ENCODE measurements around the gene MICB. TPM values are rescaled to one million over a fixed set of nuclear protein-coding genes. Genes with fewer than 3 reads are reported as not detected.
A peak's percentile ranks its signal among the peaks of the same experiment; 100 is the strongest.
"Not testable (repeated sequence)": the region's sequence is repeated elsewhere in the genome, so short reads cannot be mapped to it uniquely, and the experiment has no call there.

Gene MICB
- total RNA-seq, 1 donor from 2014 or later: 24.8 TPM

DNA sequence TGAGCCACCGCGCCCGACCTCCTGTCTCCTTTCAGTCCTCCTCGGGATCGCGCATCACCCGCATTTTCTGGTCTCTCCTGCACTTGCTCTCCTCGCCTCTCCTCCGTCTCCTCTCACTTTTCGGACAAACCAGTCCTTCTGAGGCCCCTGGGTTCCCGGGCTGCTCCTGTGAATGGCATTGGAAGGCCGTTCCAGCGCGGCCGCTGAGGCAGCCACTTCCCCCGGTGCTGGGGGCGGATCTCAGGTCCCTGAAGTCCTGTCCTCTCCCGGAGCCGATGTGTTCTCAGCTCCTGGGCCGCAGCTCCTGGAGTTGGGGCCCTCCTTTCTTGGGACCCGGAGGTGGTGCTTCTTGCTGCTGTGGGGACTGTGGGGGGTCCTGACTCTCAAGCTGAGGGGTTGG, 803 bp downstream of the MICB start:
- no peak for DNase-seq (ENCODE audit: low read depth, low spot score)

DNA sequence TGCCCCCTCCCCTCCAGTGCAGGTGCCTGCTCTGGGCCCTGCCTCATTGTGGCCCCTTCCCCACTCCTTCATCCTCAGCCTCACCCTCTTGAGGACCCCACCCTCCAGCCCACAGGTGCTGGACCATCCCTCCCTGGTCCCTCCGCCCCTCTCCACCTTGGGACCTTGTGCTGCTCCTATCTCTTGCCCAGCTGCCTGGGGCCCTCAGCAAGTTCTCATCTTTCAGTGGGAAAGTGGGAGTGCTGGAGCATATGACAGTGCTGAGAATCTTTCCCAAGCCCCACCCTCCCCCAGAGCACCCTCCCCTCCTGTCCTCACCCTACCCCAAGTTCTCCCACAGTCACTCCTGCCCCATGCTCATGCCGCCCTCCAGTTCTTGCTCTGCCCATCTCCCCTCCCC, 1.7 kb downstream of the MICB start:
- DNase-seq (ENCODE audit: low read depth, low spot score): not testable (repeated sequence)

DNA sequence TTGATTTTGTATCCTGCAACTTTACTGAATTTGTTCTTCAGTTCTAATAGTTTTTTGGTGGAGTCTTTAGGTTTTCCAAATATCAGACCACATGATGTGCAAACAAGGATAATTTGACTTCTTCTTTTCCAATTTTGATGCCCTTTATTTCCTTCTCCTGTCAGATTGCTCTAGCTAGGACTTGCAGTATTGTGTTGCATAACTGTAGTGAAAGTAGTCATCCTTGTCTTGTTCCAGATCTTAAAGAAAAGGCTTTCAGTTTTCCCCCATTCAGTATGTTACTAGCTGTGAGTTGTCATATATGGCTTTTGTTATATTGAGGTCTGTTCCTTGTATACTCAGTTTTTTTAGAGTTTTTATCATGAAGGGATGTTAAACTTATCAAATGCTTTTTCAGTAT, 4.6 kb downstream of the MICB start:
- DNase-seq (ENCODE audit: low read depth, low spot score): no peak

DNA sequence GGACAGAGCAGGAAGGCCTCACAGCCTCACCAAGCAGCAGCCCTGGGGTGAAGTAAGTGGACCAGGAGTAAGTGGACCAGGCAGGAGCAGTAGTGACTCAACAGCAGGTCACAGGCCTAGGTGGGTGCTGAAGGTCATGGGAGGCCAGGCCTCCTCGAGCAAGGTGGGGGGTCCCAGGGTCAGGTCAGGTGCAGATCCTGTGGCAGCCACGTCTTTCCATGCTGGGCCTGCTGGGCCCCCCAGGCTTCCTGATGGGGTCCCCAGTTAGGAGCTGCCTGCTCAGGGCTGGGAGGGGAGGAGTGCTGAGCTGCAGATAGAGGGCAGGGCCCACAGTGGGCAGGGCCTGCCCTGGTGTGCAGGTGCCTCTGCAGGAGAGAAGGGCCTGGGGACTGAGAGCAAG, 11.1 kb downstream of the MICB start:
- DNase-seq (ENCODE audit: low read depth, low spot score): not testable (repeated sequence)

DNA sequence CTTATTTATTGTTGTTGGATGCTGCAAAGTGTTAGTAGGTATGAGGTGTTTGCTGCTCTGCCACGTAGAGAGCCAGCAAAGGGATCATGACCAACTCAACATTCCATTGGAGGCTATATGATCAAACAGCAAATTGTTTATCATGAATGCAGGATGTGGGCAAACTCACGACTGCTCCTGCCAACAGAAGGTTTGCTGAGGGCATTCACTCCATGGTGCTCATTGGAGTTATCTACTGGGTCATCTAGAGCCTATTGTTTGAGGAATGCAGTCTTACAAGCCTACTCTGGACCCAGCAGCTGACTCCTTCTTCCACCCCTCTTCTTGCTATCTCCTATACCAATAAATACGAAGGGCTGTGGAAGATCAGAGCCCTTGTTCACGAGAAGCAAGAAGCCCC, 12.1 kb downstream of the MICB start:
- DNase-seq (ENCODE audit: low read depth, low spot score): no peak

DNA sequence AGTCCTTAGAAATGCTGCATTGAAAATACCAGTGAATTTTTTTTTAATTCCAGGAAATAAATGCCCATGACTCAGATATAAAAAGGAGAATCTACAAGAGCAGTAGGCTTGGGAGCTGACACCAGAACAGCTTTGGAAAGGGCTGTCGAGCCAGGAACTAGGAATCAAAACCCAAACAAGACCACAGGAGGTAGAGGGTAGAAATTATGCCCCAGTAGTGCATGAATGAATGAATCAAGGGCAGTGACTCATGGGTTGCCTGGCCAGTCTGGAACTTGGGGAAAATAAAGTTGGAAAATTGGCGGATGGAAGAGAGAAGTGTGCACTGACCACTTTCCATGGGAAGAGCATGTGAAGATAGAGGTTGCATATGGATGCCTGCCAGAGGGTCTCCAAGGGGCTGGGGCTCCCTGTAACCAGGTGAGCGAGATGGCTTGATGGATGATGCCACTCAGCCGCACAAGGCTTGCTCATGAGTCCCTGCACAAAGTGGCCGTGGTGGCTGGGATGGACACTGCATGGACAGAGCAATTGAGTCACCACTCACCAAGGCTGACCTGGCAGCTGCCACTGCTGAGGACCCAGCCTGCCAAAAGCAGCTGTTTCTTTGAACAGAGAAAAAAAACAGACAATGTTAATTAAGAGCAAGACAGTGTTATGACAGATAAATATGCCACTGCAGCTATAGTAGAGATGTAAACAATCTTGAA, 15.7 kb downstream of the MICB start:
- no peak for DNase-seq (ENCODE audit: low read depth, low spot score)

DNA sequence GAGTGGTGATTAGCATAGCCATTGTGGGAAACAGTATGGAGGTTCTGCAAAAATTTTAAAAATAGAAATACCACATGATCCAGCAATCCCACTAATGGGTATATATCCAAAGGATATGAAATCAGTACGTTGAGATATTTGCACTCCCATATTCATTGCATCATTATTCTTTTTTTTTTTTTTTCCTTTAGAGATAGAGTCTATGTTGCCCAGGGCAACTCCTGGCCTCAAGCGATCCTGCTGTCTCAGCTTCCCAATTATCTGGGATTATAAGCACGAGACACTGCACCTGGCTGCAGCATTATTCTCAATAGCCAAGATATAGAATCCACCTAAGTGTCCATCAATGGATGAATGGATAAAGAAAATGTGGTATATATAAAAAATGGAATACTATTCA, 23.9 kb downstream of the MICB start:
- DNase-seq (ENCODE audit: low read depth, low spot score): no peak

DNA sequence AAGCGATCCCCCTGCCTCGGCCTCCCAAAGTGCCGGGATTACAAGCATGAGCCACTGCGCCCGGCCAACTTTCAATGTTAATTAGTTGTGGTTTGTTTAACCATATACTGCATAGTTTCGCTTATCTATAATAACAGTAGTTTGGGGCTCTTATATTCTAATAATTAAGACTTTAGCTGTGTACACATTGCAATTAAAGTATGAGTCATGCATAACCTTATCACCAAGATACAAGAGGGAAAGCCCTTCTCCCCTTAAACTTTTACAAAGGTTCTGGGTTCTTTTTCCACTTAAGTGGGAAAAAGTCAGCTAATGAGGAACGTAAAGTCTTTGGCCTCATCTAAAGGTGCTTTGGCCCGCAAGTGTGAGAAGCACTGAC, 27.6 kb downstream of the MICB start:
- no peak for DNase-seq (ENCODE audit: low read depth, low spot score)

DNA sequence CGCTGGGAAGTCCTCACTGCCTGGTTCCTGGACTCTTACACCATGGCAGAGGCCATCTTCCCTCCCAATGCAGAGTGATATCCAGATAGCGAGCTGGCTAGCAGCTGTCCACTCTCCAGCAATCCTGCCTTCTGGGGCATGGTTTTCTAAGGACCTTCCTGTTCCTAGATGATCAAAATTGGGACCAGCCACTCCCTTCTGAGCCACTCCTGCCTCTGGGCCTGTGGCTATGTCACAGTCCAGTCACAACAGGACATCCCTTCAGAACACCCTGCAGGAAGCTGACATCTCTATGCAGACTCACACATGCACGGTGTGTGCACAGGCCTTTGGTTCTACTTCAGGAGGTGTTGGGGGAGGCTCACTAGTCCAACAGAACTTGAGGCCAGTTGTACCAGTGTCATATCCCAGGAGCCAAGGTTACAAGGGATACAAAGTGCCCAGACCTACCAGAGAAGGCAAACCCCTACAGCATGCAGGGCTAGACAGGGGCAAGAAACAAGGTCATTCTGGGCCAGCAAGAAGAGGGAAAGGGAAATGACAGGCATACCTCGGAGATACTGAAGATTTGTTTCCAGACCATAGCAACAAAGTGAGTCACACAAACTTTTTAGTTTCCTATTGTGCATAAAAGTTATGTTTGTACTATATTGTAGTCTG, 28.1 kb downstream of the MICB start:
- peak; percentile 83 for DNase-seq (ENCODE audit: low read depth, low spot score)

DNA sequence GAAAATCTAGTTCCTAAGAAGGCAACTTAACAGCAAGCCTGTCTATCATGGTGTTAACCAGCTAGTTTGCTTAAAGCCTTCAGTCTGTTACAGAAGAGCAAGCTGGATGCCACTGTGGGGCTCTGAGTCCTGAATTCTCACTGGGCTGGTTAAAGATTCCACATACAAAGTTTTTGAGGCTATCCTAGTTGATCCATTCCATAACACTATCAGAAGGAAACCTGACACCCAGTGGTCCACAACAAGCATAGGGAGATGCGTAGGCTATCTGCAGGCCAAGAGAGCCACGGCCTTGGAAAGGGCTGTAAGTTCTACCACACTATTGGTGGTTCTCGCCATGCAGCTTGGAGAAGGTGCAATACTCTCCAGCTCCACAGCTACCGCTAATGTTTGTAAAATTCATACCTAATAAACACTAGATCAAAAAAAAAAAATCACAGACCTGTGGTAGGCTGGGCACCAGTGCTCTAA, 30.4 kb downstream of the MICB start:
- no peak for DNase-seq (ENCODE audit: low read depth, low spot score)

DNA sequence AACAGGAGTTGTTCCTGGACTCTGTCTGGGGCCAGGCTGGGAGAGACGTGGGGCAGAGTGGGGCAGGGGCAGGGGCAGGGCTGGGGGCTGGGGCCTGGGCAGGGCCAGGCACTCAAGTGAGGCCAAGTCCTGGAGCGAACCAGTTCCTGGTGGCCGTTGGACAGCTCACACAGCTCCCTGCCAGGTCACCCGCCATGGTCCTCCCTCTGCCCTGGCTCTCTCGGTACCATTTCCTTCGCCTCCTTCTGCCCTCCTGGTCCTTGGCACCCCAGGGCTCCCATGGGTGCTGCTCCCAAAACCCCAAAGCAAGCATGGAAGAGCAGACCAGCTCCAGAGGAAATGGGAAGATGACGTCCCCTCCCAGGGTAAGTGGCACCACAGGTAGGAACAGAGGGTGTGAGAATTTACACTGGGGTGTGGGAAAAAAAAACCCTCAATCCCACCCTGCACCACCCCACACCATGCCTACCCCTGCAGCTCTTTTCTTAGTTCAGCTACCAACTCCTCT, 30.9 kb downstream of the MICB start, which contains the start of gene MCCD1:
Gene MCCD1 (plus strand): TSS at position 142 of the 508 bp plus-strand sequence. CDS start 53 bp downstream, at position 195.
- DNase-seq (ENCODE audit: low read depth, low spot score): no peak

DNA sequence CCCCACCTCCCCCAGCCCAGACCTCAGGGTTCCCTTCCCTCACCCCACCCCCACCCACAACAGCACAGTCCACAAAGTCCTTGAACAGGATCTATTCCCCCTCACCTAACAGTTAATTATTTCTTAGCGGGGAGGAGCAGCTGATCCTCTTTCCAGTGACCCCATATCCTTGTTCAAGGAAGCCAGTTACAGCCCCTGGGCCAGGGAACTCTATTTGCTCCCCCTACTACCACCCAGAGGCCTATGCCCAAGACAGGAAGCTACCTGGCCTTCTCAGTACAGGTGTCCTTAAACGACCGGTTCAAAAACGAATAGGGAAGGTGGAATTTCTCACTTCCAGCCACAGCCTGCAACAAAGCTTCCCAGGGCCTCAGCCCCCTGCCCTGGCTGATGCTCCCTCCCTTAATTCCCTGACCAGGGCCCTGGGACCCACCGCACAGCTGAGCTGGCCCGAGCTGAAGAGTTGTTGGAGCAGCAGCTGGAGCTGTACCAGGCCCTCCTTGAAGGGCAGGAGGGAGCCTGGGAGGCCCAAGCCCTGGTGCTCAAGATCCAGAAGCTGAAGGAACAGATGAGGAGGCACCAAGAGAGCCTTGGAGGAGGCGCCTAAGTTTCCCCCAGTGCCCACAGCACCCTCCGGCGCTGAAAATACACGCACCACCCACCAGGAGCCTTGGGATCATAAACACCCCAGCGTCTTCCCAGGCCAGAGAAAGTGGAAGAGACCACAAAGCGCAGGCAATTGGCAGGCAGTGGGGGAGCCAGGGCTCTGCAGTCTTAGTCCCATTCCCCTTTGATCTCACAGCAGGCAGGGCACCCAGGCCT, 31.6 kb downstream of the MICB start:
- no peak for DNase-seq (ENCODE audit: low read depth, low spot score)

DNA sequence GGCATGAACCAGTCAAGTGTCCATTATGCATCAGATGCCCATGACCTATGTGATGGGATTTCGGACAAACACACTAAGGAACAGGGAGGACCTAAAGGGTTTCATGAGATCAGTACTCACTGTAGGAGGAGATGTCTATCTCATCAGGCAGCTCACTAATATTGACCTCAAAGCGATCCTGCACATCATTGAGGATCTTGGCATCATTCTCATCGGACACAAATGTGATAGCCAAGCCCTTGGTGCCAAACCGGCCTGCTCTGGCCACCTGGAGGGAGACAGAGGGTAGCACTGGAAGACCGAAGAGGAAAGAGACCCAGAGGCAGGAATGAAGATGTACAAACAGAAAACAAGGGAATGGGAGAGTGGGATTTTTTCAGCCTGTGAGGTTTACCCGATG, 32.7 kb downstream of the MICB start:
- DNase-seq (ENCODE audit: low read depth, low spot score): no peak

DNA sequence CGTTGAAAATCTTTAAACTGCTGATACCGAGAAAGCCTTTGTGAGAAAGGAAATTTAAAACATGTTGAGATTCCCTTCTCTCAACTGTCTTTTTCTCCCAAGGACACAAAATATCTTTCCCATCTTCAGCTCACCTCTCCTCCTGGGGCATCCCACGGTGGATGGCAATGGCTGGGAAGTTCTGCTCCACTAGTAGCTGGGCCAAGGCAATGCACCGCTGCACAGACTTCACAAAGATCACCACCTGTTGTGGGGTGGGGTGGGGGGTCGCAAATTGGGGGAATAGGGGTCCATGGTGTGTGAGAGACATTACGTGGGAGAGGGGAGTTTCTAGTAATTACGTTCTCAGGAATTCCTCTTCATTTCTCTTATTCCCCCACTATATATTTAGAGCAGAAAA, 33.2 kb downstream of the MICB start:
- no peak for DNase-seq (ENCODE audit: low read depth, low spot score)

DNA sequence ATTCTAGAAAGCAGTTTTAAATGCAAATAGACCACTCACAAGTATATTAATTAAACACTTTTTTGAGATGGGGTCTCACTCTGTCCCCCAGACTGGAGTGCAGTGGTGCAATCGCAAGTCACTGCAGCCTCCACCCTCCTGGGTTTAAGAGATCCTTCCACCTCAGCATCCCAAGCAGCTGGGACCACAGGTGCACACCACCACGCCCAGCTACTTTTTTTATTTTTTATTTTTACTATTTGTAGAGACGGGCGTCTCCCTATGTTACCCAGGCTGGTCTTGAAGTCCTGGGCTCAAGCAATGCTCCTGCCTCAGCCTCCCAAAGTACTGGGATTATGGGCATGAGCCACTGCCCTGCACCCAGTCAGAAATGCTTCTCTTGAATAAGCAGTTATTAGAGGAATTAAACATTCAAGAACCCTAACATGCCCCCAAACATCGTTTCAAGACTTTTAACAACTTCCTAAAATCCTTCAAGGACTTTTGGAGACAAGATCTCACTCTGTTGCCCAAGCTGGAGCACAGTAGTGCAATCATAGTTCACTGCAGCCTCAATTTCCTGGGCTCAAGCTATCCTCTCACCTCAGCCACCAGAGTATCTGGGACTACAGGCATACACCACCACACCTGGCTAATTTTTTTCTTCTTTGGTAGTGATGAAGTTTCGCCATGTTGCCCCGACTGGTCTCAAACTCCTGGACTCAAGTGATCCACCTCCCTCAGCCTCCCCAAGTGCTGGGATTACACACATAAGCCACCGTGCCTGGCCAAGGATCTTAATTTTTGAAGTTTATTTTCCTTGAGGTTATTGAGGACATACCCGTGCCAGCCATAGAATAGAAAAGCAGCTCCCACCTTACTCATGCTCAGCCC, 34.1 kb downstream of the MICB start:
- DNase-seq (ENCODE audit: low read depth, low spot score): no peak

DNA sequence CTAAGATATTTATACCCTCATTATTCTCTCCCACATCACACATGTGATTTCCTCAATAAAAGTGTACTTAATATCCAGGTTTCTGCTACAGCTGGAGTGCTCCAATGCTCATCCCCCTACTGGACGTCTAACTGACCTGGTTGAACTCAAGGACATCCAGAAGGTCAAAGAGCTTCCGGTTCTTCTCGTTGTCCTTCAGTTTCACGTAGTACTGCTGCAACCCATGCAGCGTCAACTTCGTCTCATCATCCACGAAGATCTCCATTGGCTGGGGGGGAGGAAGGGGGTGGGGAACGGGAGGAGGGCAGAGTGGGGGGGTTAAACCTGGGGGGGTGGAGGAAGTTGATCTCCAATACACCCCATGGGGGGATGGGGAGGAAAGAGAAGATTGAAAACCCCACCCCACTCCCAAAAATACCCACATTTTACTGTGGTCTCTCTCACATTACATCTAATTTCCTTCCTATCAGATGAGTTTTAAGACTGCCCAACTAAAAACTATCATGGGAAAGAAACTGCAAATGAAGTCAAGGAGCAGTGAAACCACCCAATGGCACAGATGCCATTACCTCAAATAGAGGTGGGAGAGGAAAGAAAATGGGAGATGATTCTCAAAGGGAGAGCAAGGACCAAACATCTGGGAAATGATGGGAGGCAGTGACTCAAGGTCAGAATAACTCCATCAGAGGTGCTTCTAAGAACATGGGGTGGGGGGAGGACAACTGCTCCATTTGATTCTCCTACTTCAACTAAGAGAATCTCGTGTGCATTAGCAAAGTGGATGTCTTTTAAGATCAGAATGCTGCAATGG, 34.9 kb downstream of the MICB start:
- no peak for DNase-seq (ENCODE audit: low read depth, low spot score)

DNA sequence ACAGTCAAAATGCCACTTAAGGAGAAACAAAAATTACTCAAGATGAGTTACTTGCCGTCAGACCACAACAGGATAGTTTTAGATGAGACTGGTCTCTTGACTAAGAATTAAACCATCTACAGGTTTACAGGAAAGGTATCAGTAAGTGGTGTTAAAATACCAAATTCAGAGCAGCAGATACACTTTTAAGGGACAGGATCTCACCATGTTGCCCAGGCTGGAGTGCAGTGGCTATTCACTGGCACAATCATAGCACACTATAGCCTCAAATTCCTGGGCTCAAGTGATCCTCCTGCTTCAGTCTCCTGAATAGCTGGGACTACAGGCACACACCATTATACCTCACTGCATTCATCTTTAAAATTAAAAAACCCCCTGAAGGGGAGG, 35.5 kb downstream of the MICB start:
- DNase-seq (ENCODE audit: low read depth, low spot score): no peak

DNA sequence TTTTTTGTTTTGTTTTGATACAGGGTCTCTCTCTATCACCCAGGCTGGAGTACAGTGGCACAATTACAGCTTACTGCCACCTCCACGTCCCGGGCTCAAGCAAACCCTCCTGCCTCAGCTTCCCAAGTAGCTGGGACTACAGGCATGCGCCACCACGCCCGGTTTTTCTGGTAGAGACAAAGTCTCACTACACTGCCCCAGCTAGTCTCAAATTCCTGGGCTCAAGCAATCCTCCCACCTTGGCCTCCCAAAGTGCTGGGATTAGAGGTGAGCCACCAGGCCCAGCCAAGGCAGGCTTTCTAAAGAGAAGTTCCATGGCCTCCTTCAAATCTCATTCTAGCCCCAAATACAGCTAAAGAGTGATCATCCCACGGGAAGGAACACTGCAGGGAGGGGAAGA, 36.1 kb downstream of the MICB start:
- DNase-seq (ENCODE audit: low read depth, low spot score): no peak

DNA sequence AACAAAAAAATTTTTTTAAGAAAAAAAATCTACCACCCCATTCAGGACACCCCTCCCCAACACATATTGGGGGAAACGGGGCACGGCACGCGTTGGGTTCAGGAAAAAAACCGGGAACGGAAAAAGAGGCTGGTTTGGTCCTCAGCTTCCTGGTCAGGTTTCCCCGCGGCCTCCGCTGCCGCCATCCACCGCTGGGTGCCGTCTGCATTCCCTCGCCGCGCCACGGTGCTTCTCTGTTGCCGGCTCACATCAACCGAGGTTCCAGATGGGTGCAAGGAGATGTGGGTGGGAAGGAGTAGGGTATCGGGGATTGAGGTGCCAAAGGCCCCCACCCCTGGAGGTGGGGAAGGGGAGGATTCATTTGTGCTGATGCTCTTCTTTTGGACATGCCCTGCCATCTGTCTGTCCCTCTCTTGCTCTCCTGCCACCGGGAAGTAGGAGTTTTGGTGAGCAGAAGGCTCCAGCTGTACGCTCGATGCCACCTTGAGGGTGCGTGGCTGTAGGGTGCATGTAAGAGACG, 36.6 kb downstream of the MICB start:
- no peak for DNase-seq (ENCODE audit: low read depth, low spot score)
